ENCODE results near the gene PALMD.

- TF ChIP-seq YY1 (IDR thresholded peaks at IDR 0.05; ENCODE audit: insufficient read depth, insufficient read length), result no peak
- no peak for TF ChIP-seq ZNF274 (IDR thresholded peaks at IDR 0.05; ENCODE audit: low read depth, low read length)
These were observed 16.7 kb downstream of the PALMD start for GRCh38 chr1:99662539-99663080.

Measured in NT2/D1 (cell line).